ENCODE measurements around the gene BNIP5. TPM values are rescaled to one million over a fixed set of nuclear protein-coding genes. Genes with fewer than 3 reads are reported as not detected.
A peak's percentile ranks its signal among the peaks of the same experiment; 100 is the strongest.

BNIP5 gene
- total RNA-seq, 1 experiment from 2014 or later: not detected

- peak overlapping the region; percentile 39 for H3K27ac ChIP-seq
- H4K20me1 ChIP-seq (ENCODE audit: insufficient read depth): no peaks in the 10 kb centered on the region
- H2AFZ ChIP-seq: no peak overlapping the region
- H3K27me3 ChIP-seq (ENCODE audit: insufficient read depth, low read depth): no peaks in the 10 kb centered on the region
- intact Hi-C loops (cut with micrococcal nuclease; ENCODE audit: unreplicated experiment): loop anchor here (10.0 kb wide), 1 partner anchor 144 kb away; no protein-coding TSS in a partner anchor
- H3K4me2 ChIP-seq: peak overlapping the region; percentile 20; the same call in 1 of the 2 replicates
- TF ChIP-seq CTCF (conservative IDR thresholded peaks at IDR 0.05) (no peak), EZH2 (IDR thresholded peaks at IDR 0.05; ENCODE audit: low read depth) (no peak)
- H3K79me2 ChIP-seq (ENCODE audit: low read depth): no peaks in the 10 kb centered on the region
- no TSS peak for BruUV-seq (replicated peaks)
- peaks cover 25% of the 10 kb centered on the region for H3F3A ChIP-seq (ENCODE audit: insufficient read depth, low read depth)
- no peaks in the 10 kb centered on the region for H3K9me3 ChIP-seq (ENCODE audit: insufficient read depth, low read depth)
- DNase-seq: peak in 1 of 2 experiments; percentile 94
- no peak overlapping the region for H3K4me3 ChIP-seq
- CTCF ChIA-PET: no interaction called here
- H3K4me1 ChIP-seq (replicated peaks; ENCODE audit: insufficient read depth): peaks cover 26% of the 10 kb centered on the region
- H3K9me2 ChIP-seq (ENCODE audit: insufficient read depth): no peaks in the 10 kb centered on the region
- no peaks in the 10 kb centered on the region for H3K36me3 ChIP-seq (ENCODE audit: low read depth)
- POLR2A ChIA-PET (ENCODE audit: unreplicated experiment): interaction anchor here (0.6 kb wide), 1 partner anchor 1246 kb away, joined by 5 read pairs; no protein-coding TSS in a partner anchor
Measured at GRCh38 chr6:36368921-36369865, 32.5 kb upstream of the BNIP5 start.

GRCh38 chr6:36368421-36368820 lies 31.7 kb upstream of the BNIP5 start:
- H3K9me2 ChIP-seq (ENCODE audit: insufficient read depth): no peaks in the 10 kb centered on the region
- no peaks in the 10 kb centered on the region for H3K9me3 ChIP-seq (ENCODE audit: insufficient read depth, low read depth)
- H3K79me2 ChIP-seq (ENCODE audit: low read depth): no peaks in the 10 kb centered on the region
- H3K27ac ChIP-seq: no peak overlapping the region
- no peak overlapping the region for H3K4me3 ChIP-seq
- no peak for DNase-seq
- no peaks in the 10 kb centered on the region for H4K20me1 ChIP-seq (ENCODE audit: insufficient read depth)
- ChIA-PET POLR2A (ENCODE audit: unreplicated experiment) (no interaction called here), CTCF (no interaction called here)
- peaks cover 25% of the 10 kb centered on the region for H3F3A ChIP-seq (ENCODE audit: insufficient read depth, low read depth)
- no peak overlapping the region for H3K4me2 ChIP-seq
- TF ChIP-seq CTCF (conservative IDR thresholded peaks at IDR 0.05): no peak
- no peak overlapping the region for H2AFZ ChIP-seq
- BruUV-seq (replicated peaks): no TSS peak
- H3K36me3 ChIP-seq (ENCODE audit: low read depth): no peaks in the 10 kb centered on the region
- peaks cover 18% of the 10 kb centered on the region for H3K4me1 ChIP-seq (replicated peaks; ENCODE audit: insufficient read depth)
- no peaks in the 10 kb centered on the region for H3K27me3 ChIP-seq (ENCODE audit: insufficient read depth, low read depth)
- intact Hi-C loops (cut with micrococcal nuclease; ENCODE audit: unreplicated experiment): loop anchor here (10.0 kb wide), 1 partner anchor 144 kb away; no protein-coding TSS in a partner anchor

- H3K4me2 ChIP-seq: no peak overlapping the region
Measured at GRCh38 chr6:36367743-36368142, 31.1 kb upstream of the BNIP5 start.

More at GRCh38 chr6:36367743-36368142, 31.1 kb upstream of the BNIP5 start:
- DNase-seq: no peak
- no peak overlapping the region for H3K27ac ChIP-seq
- no peaks in the 10 kb centered on the region for H4K20me1 ChIP-seq (ENCODE audit: insufficient read depth)
- H3K9me3 ChIP-seq (ENCODE audit: insufficient read depth, low read depth): no peaks in the 10 kb centered on the region
- H3K79me2 ChIP-seq (ENCODE audit: low read depth): no peaks in the 10 kb centered on the region
- H3K27me3 ChIP-seq (ENCODE audit: insufficient read depth, low read depth): no peaks in the 10 kb centered on the region
- BruUV-seq (replicated peaks): no TSS peak
- intact Hi-C loops (cut with micrococcal nuclease; ENCODE audit: unreplicated experiment): loop anchor here (10.0 kb wide), 1 partner anchor 143 kb away; no protein-coding TSS in a partner anchor
- no peak overlapping the region for H3K4me3 ChIP-seq
- CTCF ChIA-PET: no interaction called here
- no peaks in the 10 kb centered on the region for H3K36me3 ChIP-seq (ENCODE audit: low read depth)
- no peaks in the 10 kb centered on the region for H3K9me2 ChIP-seq (ENCODE audit: insufficient read depth)
- TF ChIP-seq CTCF (conservative IDR thresholded peaks at IDR 0.05) (no peak), EZH2 (IDR thresholded peaks at IDR 0.05; ENCODE audit: low read depth) (no peak)
- H2AFZ ChIP-seq: no peak overlapping the region
- peaks cover 18% of the 10 kb centered on the region for H3K4me1 ChIP-seq (replicated peaks; ENCODE audit: insufficient read depth)
- POLR2A ChIA-PET (ENCODE audit: unreplicated experiment): interaction anchor here (0.5 kb wide), 1 partner anchor 49 kb away, joined by 3 read pairs; no protein-coding TSS in a partner anchor
- H3F3A ChIP-seq (ENCODE audit: insufficient read depth, low read depth): peaks cover 25% of the 10 kb centered on the region

Data from PC-9 (cell line).